ENCODE data around the gene CCDC78.
"Not testable (repeated sequence)": the region's sequence is repeated elsewhere in the genome, so short reads cannot be mapped to it uniquely, and the experiment has no call there.

Gene CCDC78

GRCh38 chr16:761625-762513 is 35.6 kb upstream of the CCDC78 start:
- DNase-seq (ENCODE audit: low read depth) = no peak
- H3K4me3 ChIP-seq (ENCODE audit: low read depth, low read length) = no peak overlapping the region

GRCh38 chr16:760545-761343 is 34.5 kb upstream of the CCDC78 start, which contains the start of gene MSLN:
TSS of gene MSLN (plus strand) at chr16:760734. CDS start at chr16:762681, 1,947 bp downstream.
- DNase-seq (ENCODE audit: low read depth) = no peak
- H3K4me3 ChIP-seq (ENCODE audit: low read depth, low read length) = no peak within 1 kb of the TSS

GRCh38 chr16:760065-760464 is 33.8 kb upstream of the CCDC78 start:
- H3K4me3 ChIP-seq (ENCODE audit: low read depth, low read length) = no peak overlapping the region

DNA sequence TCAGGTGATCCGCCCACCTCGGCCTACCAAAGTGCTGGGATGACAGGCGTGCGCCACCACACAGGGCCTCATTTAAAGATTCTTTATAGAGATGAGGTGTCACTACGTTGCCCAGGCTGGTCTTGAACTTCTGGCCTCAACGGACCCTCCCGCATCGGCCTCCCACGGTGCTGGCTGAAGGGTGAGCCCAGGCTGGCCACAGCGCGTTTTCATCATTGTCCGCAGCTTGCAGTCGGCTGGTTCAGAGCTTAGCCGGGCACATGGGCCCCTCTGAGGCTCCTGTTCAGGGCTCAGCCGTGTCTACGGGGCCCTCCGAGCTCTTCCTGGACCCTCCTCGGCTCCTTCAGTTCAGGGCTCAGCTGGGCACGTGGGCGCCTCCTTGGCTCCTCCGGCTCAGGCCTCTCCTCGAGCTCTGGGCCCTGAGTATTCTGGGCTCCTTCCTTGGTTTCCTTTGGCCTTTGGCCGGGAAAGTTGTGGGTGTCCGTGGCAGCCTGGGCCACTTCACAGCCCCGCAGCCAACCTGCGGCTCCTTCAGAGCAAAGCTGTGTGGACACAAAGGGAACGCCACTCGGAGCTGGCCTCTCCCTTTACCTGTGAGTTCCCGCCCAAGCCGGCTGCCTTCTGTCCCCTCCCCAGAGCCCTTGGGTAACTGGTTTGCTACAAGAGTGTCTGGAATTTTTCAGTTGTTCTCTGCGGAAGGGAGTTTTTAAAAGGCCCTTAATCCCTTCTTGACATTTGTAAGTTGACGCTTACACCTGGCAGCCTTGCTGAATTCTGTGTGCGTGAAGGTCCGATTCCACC is 33.1 kb upstream of the CCDC78 start:
- H3K4me3 ChIP-seq (ENCODE audit: low read depth, low read length) = no peak overlapping the region
- no peak for DNase-seq (ENCODE audit: low read depth)

More at GRCh38 chr16:760065-760464, 33.8 kb upstream of the CCDC78 start:
- DNase-seq (ENCODE audit: low read depth) = no peak

DNA sequence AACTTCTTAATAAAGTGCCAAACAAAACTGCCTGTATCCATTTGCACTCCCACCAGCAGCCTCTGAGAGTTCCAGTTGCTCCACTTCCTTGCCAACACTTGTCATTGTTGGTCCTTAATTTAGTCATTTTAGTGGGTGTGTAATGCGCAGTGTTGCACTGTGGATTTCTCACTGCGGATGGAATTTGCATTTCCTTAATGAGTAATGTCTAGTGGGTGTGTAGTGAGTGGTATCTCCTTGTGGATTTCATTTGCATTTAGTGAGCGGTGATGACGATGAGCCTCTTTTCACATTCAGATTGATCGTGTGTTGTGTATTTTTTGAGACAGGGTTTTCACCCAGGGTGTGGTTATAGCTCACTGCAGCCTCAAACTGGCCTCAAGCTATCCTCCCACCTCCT is 30.2 kb upstream of the CCDC78 start:
- DNase-seq (ENCODE audit: low read depth) = no peak
- no peak overlapping the region for H3K4me3 ChIP-seq (ENCODE audit: low read depth, low read length)

- DNase-seq (ENCODE audit: low read depth) = no peak
- no peak overlapping the region for H3K4me3 ChIP-seq (ENCODE audit: low read depth, low read length)
Observed at GRCh38 chr16:754656-755055, 28.4 kb upstream of the CCDC78 start.

DNA sequence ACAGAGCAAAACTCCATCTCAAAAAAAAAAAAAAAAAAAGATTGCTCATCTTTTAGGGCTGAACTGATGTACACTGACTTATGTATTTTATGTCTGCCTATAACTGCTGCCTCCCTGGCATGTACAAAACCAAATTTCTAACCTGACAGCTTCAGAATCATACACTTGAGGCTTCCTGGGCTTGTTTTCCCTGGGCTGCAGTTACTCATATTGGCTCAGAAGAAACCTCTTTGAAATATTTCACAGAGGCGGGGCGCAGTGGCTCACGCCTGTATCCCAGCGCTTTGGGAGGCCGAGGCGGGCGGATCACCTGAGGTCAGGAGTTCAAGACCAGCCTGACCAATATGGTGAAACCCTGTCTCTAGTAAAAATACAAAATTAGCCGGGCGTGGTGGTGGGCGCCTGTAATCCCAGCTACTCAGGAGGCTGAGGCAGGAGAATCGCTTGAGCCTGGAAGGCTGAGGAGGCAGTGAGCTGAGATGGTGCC is 27.9 kb upstream of the CCDC78 start:
- not testable (repeated sequence) for H3K4me3 ChIP-seq (ENCODE audit: low read depth, low read length); DNase-seq (ENCODE audit: low read depth)

- no peak overlapping the region for H3K4me3 ChIP-seq (ENCODE audit: low read depth, low read length)
- no peak for DNase-seq (ENCODE audit: low read depth)
Observed at GRCh38 chr16:752007-752312, 25.7 kb upstream of the CCDC78 start.

DNA sequence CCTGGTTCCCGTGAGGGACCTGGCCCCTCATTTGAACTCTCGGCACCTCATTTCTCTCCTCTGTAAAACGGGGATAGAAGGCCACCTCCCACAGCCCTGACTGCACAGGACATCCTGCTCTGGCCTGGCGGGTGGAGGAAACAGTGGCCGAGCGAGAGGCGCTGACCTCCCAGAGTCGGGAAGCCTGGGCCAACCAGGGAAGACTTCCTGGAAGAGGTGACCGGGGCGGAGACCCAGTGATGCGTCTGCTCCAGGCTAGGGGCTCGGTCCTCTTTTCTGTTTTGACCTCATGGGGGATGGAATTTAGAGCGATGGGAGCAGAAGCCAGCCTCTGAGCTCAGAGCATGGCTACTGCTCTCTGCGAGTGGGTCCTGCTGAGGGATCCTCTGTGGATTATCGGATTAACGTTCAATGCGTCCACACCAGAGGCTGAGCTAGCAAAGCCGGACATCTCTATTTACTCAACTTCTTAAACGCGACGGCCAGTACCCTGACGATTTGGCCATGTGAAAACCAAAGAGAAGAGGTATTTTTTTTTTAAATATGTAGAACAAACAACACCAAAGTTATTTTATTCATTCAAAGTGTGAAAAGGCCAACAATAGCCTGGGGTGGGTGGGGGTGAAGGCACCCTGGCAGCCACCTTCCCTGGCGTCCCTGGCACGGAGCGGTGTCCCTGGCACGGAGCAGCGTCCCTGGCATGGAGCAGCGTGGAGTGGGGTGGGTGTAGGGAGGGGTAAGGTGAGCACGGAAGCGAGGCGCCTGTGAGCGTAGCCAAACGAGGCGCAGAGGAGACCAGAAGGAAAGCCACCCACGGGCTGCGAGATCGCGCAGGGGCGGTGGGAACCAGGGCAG is 25.1 kb upstream of the CCDC78 start:
- no peak overlapping the region for H3K4me3 ChIP-seq (ENCODE audit: low read depth, low read length)

GRCh38 chr16:750485-750884 is 24.2 kb upstream of the CCDC78 start:
- DNase-seq (ENCODE audit: low read depth) = no peak
- H3K4me3 ChIP-seq (ENCODE audit: low read depth, low read length) = no peak overlapping the region

More for the DNA sequence above, 25.1 kb upstream of the CCDC78 start:
- DNase-seq (ENCODE audit: low read depth) = no peak

DNA sequence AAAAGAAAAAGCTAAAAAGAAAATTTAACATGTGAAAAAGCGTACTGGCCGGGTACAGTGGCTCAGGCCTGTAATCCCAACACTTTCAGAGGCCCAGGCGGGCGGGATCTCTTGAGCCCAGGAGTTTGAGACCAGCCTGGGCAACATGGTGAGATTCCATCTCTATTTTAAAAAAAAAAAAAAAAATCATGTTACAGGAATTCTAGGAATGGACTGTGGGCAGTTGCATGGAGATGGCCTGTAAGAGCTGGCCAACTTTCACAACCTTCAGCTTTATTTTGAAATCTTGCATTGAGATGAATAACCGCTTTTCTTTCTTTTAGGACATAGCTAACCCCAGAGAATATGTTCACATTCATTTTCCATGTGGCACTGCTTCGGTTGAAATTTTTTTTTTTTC is 22.8 kb upstream of the CCDC78 start:
- no peak overlapping the region for H3K4me3 ChIP-seq (ENCODE audit: low read depth, low read length)
- peak; percentile 31 for DNase-seq (ENCODE audit: low read depth)

DNA sequence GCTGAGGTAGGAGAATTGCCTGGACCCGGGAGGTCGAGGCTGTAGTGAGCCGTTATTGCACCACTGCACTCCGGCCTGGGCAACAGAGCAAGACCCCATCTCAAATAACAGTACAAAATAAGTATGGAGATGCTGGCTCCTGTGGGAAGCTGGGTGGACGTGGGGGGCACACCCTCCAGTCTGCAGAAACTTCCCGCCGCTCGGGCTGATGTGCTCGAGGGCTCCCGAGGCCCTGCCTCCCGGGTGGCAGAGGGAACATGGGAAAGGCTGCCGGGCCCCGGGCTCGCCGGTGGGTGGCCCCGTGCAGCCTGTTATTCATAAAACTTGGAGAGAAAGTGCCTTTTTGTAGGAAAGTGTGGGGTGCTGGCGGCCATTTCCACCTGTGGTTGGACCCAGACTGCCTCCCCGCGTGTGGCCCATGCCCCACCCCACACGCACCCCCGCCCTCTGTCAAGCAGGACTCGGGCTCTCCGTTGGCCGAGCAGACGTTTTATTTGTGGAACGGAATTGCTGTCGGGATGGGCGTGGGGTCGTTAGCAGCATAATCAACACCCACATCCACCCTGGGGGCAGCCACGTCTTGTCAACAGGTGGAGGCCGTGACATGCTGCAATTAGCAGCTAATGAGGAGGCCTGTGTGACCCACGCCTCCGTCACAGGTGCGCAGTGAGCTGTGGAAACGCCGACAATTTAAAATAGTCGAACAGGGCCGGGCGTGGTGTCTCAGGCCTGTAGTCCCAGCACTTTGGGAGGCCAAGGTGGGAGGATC is 21.9 kb upstream of the CCDC78 start:
- H3K4me3 ChIP-seq (ENCODE audit: low read depth, low read length) = no peak overlapping the region
- no peak for DNase-seq (ENCODE audit: low read depth)

GRCh38 chr16:746637-747036 is 20.4 kb upstream of the CCDC78 start:
- H3K4me3 ChIP-seq (ENCODE audit: low read depth, low read length) = no peak overlapping the region
- no peak for DNase-seq (ENCODE audit: low read depth)

GRCh38 chr16:745739-746138 is 19.5 kb upstream of the CCDC78 start:
- no peak overlapping the region for H3K4me3 ChIP-seq (ENCODE audit: low read depth, low read length)
- DNase-seq (ENCODE audit: low read depth) = no peak

- no peak overlapping the region for H3K4me3 ChIP-seq (ENCODE audit: low read depth, low read length)
- DNase-seq (ENCODE audit: low read depth) = no peak
Observed at GRCh38 chr16:743794-744500, 17.7 kb upstream of the CCDC78 start.

GRCh38 chr16:742894-743293 is 16.7 kb upstream of the CCDC78 start:
- DNase-seq (ENCODE audit: low read depth); H3K4me3 ChIP-seq (ENCODE audit: low read depth, low read length): not testable (repeated sequence)

DNA sequence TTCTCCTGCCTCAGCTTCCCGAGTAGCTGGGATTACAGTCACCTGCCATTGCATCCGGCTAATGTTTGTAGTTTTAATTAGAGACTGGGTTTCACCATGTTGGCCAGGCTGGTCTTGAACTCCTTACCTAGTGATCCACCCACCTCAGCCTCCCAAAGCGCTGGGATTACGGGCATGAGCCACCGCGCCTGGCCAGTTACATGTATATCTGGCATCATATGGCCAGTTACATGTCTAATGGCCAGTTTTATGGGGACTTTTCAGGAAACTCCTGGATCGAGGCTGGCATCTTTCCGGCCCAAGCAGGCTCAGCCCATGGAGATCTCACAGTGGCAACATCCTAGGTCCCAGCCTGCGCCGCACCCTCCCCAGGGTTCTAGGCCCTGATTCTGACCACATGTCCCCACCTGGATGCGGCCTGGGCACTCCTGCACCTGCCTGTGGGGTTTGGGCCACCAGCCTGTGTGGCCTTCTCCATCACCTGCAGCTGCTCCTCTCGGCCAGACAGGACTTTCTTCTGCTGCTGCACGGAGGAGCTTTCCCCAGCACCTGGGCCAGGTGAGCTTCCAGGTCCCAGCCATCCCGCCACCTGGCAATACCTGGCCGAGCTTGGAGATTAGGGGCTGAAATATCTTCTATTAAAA is 15.9 kb upstream of the CCDC78 start:
- no peak for DNase-seq (ENCODE audit: low read depth)

More for the DNA sequence above, 15.9 kb upstream of the CCDC78 start:
- H3K4me3 ChIP-seq (ENCODE audit: low read depth, low read length) = no peak overlapping the region
